Occipital lobe (tissue), 2 donors: ENCODE results near the gene CASKIN1. TPM values are rescaled to one million over a fixed set of nuclear protein-coding genes. Genes with fewer than 3 reads are reported as not detected.

Source experiments
- DNase-seq: peaks from one replicate; lab custom pipeline; 2025; lab: John Stamatoyannopoulos, UW
- total RNA-seq: library from RNA; depleted of rRNA; stranded (reverse); fragments of >200 nt; gene quantifications from one replicate; pipeline ENCODE4 v1.2.3, GENCODE V29; 2014

The CASKIN1 gene
- total RNA-seq, 1 donor from 2014 or later: 23.6 TPM

- DNase-seq: no peak
Measured at GRCh38 chr16:2233872-2234812, 37.7 kb upstream of the CASKIN1 start.

GRCh38 chr16:2233046-2233775, 36.8 kb upstream of the CASKIN1 start:
- no peak for DNase-seq

GRCh38 chr16:2232094-2232990, 35.9 kb upstream of the CASKIN1 start:
- DNase-seq: no peak

- DNase-seq: no peak
Measured at GRCh38 chr16:2231016-2231931, 34.9 kb upstream of the CASKIN1 start.

- DNase-seq: no peak
Measured at GRCh38 chr16:2230376-2230775, 34.0 kb upstream of the CASKIN1 start.

GRCh38 chr16:2229632-2230250, 33.3 kb upstream of the CASKIN1 start:
- no peak for DNase-seq

- no peak for DNase-seq
Measured at GRCh38 chr16:2229091-2229490, 32.7 kb upstream of the CASKIN1 start.

- DNase-seq: no peak
Measured at GRCh38 chr16:2228161-2228824, 31.9 kb upstream of the CASKIN1 start.

GRCh38 chr16:2226918-2227317, 30.5 kb upstream of the CASKIN1 start:
- DNase-seq: no peak

GRCh38 chr16:2226245-2226793, 29.9 kb upstream of the CASKIN1 start:
- no peak for DNase-seq

- no peak for DNase-seq
Measured at GRCh38 chr16:2223942-2224486, 27.6 kb upstream of the CASKIN1 start.

GRCh38 chr16:2223221-2223941, 27.0 kb upstream of the CASKIN1 start, which contains the start of gene E4F1:
E4F1 (plus strand) TSS chr16:2223591; CDS start chr16:2223614, 23 bp downstream.
- DNase-seq: peak; percentile 97

GRCh38 chr16:2216330-2216729, 19.9 kb upstream of the CASKIN1 start:
- no peak for DNase-seq

- no peak for DNase-seq
Measured at GRCh38 chr16:2214719-2214968, 18.2 kb upstream of the CASKIN1 start, which contains the start of gene PGP. PGP (minus strand) TSS chr16:2214840; CDS start chr16:2214777, 63 bp downstream.

GRCh38 chr16:2213817-2214718, 17.7 kb upstream of the CASKIN1 start:
- no peak for DNase-seq

GRCh38 chr16:2212362-2213324, 16.2 kb upstream of the CASKIN1 start:
- no peak for DNase-seq
